GM23338 (cell line): ENCODE measurements around the gene MAMDC2.

Experiments
- CREB1 ChIP-seq: fragments of 250-450 bp; sonication (Bioruptor Pico); IDR thresholded peaks from 2 replicates; pipeline ENCODE4 v1.5.0; 2020; ENCODE audit warnings: low read depth, mild to moderate bottlenecking, moderate library complexity
- CTCF ChIP-seq, 2 experiments: fragments of 200-600 bp in 1 of 2; sonication (generic) in 1 of 2; conservative IDR thresholded peaks; 2 replicates each; pipeline versions ENCODE4 v1.5.1 to v1.6.1; 2016 to 2017; ENCODE audit warnings: antibody characterized with exemption in 2 of 2, low read depth in 2 of 2, mild to moderate bottlenecking in 2 of 2, moderate library complexity in 1 of 2
- EZH2 ChIP-seq: fragments of 200-600 bp; sonication (generic); IDR thresholded peaks from one replicate; pipeline ENCODE4 v1.8.0; 2017; ENCODE audit warnings: antibody characterized with exemption, mild to moderate bottlenecking, low read depth; ENCODE audit not compliant: unreplicated experiment
- EZH2phosphoT487 ChIP-seq: fragments of 200-600 bp; sonication (generic); IDR thresholded peaks from one replicate; pipeline ENCODE4 v1.8.1; 2018; ENCODE audit warnings: antibody characterized with exemption; ENCODE audit not compliant: unreplicated experiment
- JUNB ChIP-seq: IDR thresholded peaks from one replicate; pipeline ENCODE4 v1.6.1; 2016; ENCODE audit warnings: antibody characterized with exemption; ENCODE audit not compliant: unreplicated experiment
- NANOG ChIP-seq: IDR thresholded peaks from 2 replicates; pipeline ENCODE4 v1.6.1; 2016; ENCODE audit warnings: antibody characterized with exemption, borderline replicate concordance
- POLR2AphosphoS5 ChIP-seq: IDR thresholded peaks from 2 replicates; pipeline ENCODE4 v1.6.1; 2016; ENCODE audit warnings: antibody characterized with exemption, low read depth
- REST ChIP-seq: IDR thresholded peaks from one replicate; pipeline ENCODE4 v1.6.1; 2018; ENCODE audit warnings: antibody characterized with exemption; ENCODE audit not compliant: unreplicated experiment
- STAT1 ChIP-seq: IDR thresholded peaks from one replicate; pipeline ENCODE4 v1.6.1; 2016; ENCODE audit warnings: antibody characterized with exemption; ENCODE audit not compliant: unreplicated experiment
- ZNF114 ChIP-seq: fragments of 250-450 bp; sonication (Bioruptor Pico); IDR thresholded peaks from 2 replicates; pipeline ENCODE4 v1.5.0; 2020; ENCODE audit warnings: mild to moderate bottlenecking, moderate library complexity
- ZNF462 ChIP-seq: fragments of 250-450 bp; sonication (Bioruptor Pico); IDR thresholded peaks from 2 replicates; pipeline ENCODE4 v1.5.0; 2020; ENCODE audit warnings: mild to moderate bottlenecking, moderate library complexity

- no peak for TF ChIP-seq CTCF (conservative IDR thresholded peaks at IDR 0.05; ENCODE audit: low read depth in 2 of 2)
- TF ChIP-seq EZH2phosphoT487, result no peak
- no peak for TF ChIP-seq EZH2
- TF ChIP-seq POLR2AphosphoS5, result no peak
- no peak for TF ChIP-seq REST
- no peak for TF ChIP-seq ZNF462 (CRISPR knock-in tag)
- no peak for TF ChIP-seq CREB1
- no peak for TF ChIP-seq NANOG
- TF ChIP-seq STAT1, result no peak
- no peak for TF ChIP-seq ZNF114 (CRISPR knock-in tag)
- TF ChIP-seq JUNB, result no peak
Observed at GRCh38 chr9:70058569-70059116, 15.0 kb downstream of the MAMDC2 start.
